GM10248 (cell line): ENCODE measurements around the gene CENPK.

Source experiments
- CTCF ChIA-PET: fragments of 300-600 bp; sonication (Branson Sonifier 250); formaldehyde crosslinking; extraction: SDS; loops from one replicate; lab custom pipeline; 2021; ENCODE audit warnings: antibody characterized with exemption; lab: Yijun Ruan, JAX
- POLR2A ChIA-PET: fragments of 350-650 bp; sonication (Branson Sonifier 250); formaldehyde crosslinking; extraction: SDS; loops from one replicate; lab custom pipeline; 2020; ENCODE audit warnings: antibody characterized with exemption; lab: Yijun Ruan, JAX
- DNase-seq: peaks from one replicate; pipeline ENCODE4 v3.0.0; 2012; ENCODE audit errors: extremely low spot score
- CTCF ChIP-seq: IDR thresholded peaks from 2 replicates; pipeline ENCODE4 v1.5.1; 2012; ENCODE audit warnings: mild to moderate bottlenecking, low read depth; ENCODE audit errors: extremely low read depth, missing control alignments, control extremely low read depth

Gene CENPK

GRCh38 chr5:65474130-65474711, 88.7 kb downstream of the CENPK start:
- CTCF ChIA-PET: interaction anchor here (2.4 kb wide), 1 partner anchor 10 kb away, joined by 8 read pairs; no protein-coding TSS in a partner anchor
- no peak for DNase-seq
- POLR2A ChIA-PET: no interaction called here

GRCh38 chr5:65468633-65469032, 94.3 kb downstream of the CENPK start:
- POLR2A ChIA-PET: no interaction called here
- CTCF ChIA-PET: interaction anchor here (2.3 kb wide), 1 partner anchor 10 kb away, joined by 6 read pairs; no protein-coding TSS in a partner anchor
- no peak for DNase-seq
- no peak for TF ChIP-seq CTCF

More at GRCh38 chr5:65474130-65474711, 88.7 kb downstream of the CENPK start:
- no peak for TF ChIP-seq CTCF
